GM23338 (cell line): ENCODE measurements around the gene CCNY. TPM values are rescaled to one million over a fixed set of nuclear protein-coding genes. Genes with fewer than 3 reads are reported as not detected.

Source experiments
- ATAC-seq: fragments of 200-7000 bp; cut with Tn5 transposase; 3 replicates; pipeline ENCODE4 v1.9.1; 2020
- DNase-seq: peaks from one replicate; pipeline ENCODE4 v3.0.0-alpha.2; 2015; ENCODE audit warnings: low spot score
- H2AFZ ChIP-seq: fragments of 200-600 bp; sonication (generic); 2 replicates; pipeline ENCODE4 v1.8.0; 2016; ENCODE audit warnings: antibody characterized with exemption, mild to moderate bottlenecking, moderate library complexity
- H3F3A ChIP-seq: fragments of 200-600 bp; sonication (generic); replicated peaks from 2 replicates; pipeline ENCODE4 v1.8.0; 2017; ENCODE audit warnings: antibody characterized with exemption, mixed run types, low read depth
- H3K27ac ChIP-seq: fragments of 200-600 bp; sonication (generic); 2 replicates; pipeline ENCODE4 v1.6.1; 2016; ENCODE audit warnings: low read depth
- H3K27me3 ChIP-seq: fragments of 200-600 bp; sonication (generic); 2 replicates; pipeline ENCODE4 v1.8.0; 2016; ENCODE audit warnings: mild to moderate bottlenecking, mixed run types, moderate library complexity; ENCODE audit not compliant: insufficient read depth
- H3K36me3 ChIP-seq: fragments of 200-600 bp; sonication (generic); 2 replicates; pipeline ENCODE4 v1.8.0; 2016; ENCODE audit warnings: mild to moderate bottlenecking; ENCODE audit not compliant: insufficient read depth
- H3K4me1 ChIP-seq: fragments of 200-600 bp; sonication (generic); 2 replicates; pipeline ENCODE4 v1.8.0; 2016; ENCODE audit warnings: mild to moderate bottlenecking, moderate library complexity; ENCODE audit not compliant: insufficient read depth
- H3K4me2 ChIP-seq: fragments of 200-600 bp; sonication (generic); 2 replicates; pipeline ENCODE4 v1.7.1; 2017; ENCODE audit warnings: mixed run types
- H3K4me3 ChIP-seq: fragments of 200-600 bp; sonication (generic); 2 replicates; pipeline ENCODE4 v1.6.1; 2016; ENCODE audit warnings: mixed run types
- H3K79me2 ChIP-seq: fragments of 200-600 bp; sonication (generic); replicated peaks from 2 replicates; pipeline ENCODE4 v1.8.0; 2017; ENCODE audit warnings: mild to moderate bottlenecking; ENCODE audit not compliant: insufficient read depth
- H3K9me2 ChIP-seq: fragments of 200-600 bp; sonication (generic); 2 replicates; pipeline ENCODE4 v1.8.0; 2017; ENCODE audit not compliant: insufficient read depth
- H4K20me1 ChIP-seq: fragments of 200-600 bp; sonication (generic); replicated peaks from 2 replicates; pipeline ENCODE4 v1.8.0; 2017; ENCODE audit warnings: mild to moderate bottlenecking; ENCODE audit not compliant: insufficient read depth
- H3K27ac Mint-ChIP-seq: 2 replicates; pipeline ENCODE4 v1.8.0; 2020; ENCODE audit warnings: inconsistent platforms, mild to moderate bottlenecking, moderate library complexity, mixed read lengths
- H3K27me3 Mint-ChIP-seq: 3 replicates; pipeline ENCODE4 v1.8.0; 2022; ENCODE audit warnings: low read depth, mild to moderate bottlenecking, moderate library complexity, mixed read lengths, inconsistent platforms; ENCODE audit not compliant: insufficient read depth, poor library complexity
- H3K36me3 Mint-ChIP-seq: 3 replicates; pipeline ENCODE4 v1.8.0; 2021; ENCODE audit warnings: low read depth, mild to moderate bottlenecking, inconsistent platforms, moderate library complexity, mixed read lengths
- H3K4me1 Mint-ChIP-seq: 3 replicates; pipeline ENCODE4 v1.8.0; 2020; ENCODE audit warnings: mild to moderate bottlenecking, inconsistent platforms, mixed read lengths
- H3K4me3 Mint-ChIP-seq: 3 replicates; pipeline ENCODE4 v1.8.0; 2021; ENCODE audit warnings: moderate library complexity, mild to moderate bottlenecking, inconsistent platforms, mixed read lengths
- H3K9me3 Mint-ChIP-seq: 3 replicates; pipeline ENCODE4 v1.8.0; 2020; ENCODE audit warnings: moderate library complexity, mild to moderate bottlenecking, inconsistent platforms, mixed read lengths
- CREB1 ChIP-seq: fragments of 250-450 bp; sonication (Bioruptor Pico); IDR thresholded peaks from 2 replicates; pipeline ENCODE4 v1.5.0; 2020; ENCODE audit warnings: low read depth, mild to moderate bottlenecking, moderate library complexity
- EZH2 ChIP-seq: fragments of 200-600 bp; sonication (generic); IDR thresholded peaks from one replicate; pipeline ENCODE4 v1.8.0; 2017; ENCODE audit warnings: antibody characterized with exemption, mild to moderate bottlenecking, low read depth; ENCODE audit not compliant: unreplicated experiment
- EZH2phosphoT487 ChIP-seq: fragments of 200-600 bp; sonication (generic); IDR thresholded peaks from one replicate; pipeline ENCODE4 v1.8.1; 2018; ENCODE audit warnings: antibody characterized with exemption; ENCODE audit not compliant: unreplicated experiment
- JUNB ChIP-seq: IDR thresholded peaks from one replicate; pipeline ENCODE4 v1.6.1; 2016; ENCODE audit warnings: antibody characterized with exemption; ENCODE audit not compliant: unreplicated experiment
- NANOG ChIP-seq: IDR thresholded peaks from 2 replicates; pipeline ENCODE4 v1.6.1; 2016; ENCODE audit warnings: antibody characterized with exemption, borderline replicate concordance
- POLR2AphosphoS5 ChIP-seq: IDR thresholded peaks from 2 replicates; pipeline ENCODE4 v1.6.1; 2016; ENCODE audit warnings: antibody characterized with exemption, low read depth
- STAT1 ChIP-seq: IDR thresholded peaks from one replicate; pipeline ENCODE4 v1.6.1; 2016; ENCODE audit warnings: antibody characterized with exemption; ENCODE audit not compliant: unreplicated experiment
- ZNF114 ChIP-seq: fragments of 250-450 bp; sonication (Bioruptor Pico); IDR thresholded peaks from 2 replicates; pipeline ENCODE4 v1.5.0; 2020; ENCODE audit warnings: mild to moderate bottlenecking, moderate library complexity
- ZNF331 ChIP-seq: fragments of 250-450 bp; sonication (Bioruptor Pico); IDR thresholded peaks from 2 replicates; pipeline ENCODE4 v1.5.0; 2020; ENCODE audit warnings: low read depth, mild to moderate bottlenecking, moderate library complexity
- polyA plus RNA-seq: library from polyadenylated mRNA; unstranded; fragments of >200 nt; fragmentation: Nextera tagmentation; extraction: Ambion mirVana; gene quantifications from 2 replicates; pipeline ENCODE4 v1.2.1, GENCODE V29; 2016
- total RNA-seq: library from RNA; depleted of rRNA; stranded (reverse); fragments of >200 nt; shearing (Covaris generic); gene quantifications from 2 replicates; pipeline ENCODE4 v1.2.3, GENCODE V29; 2014
- TF ChIP-seq, protein P1 (sequence below): IDR thresholded peaks from 2 replicates; pipeline ENCODE4 v1.6.1; 2016; ENCODE audit warnings: antibody characterized with exemption
- TF ChIP-seq, protein P2 (sequence below), 2 experiments: fragments of 200-600 bp in 1 of 2; sonication (generic) in 1 of 2; conservative IDR thresholded peaks; 2 replicates each; pipeline versions ENCODE4 v1.5.1 to v1.6.1; 2016 to 2017; ENCODE audit warnings: antibody characterized with exemption in 2 of 2, low read depth in 2 of 2, mild to moderate bottlenecking in 2 of 2, moderate library complexity in 1 of 2
- TF ChIP-seq, protein P3 (sequence below): fragments of 250-450 bp; sonication (Bioruptor Pico); IDR thresholded peaks from 2 replicates; pipeline ENCODE4 v1.5.0; 2020; ENCODE audit warnings: mild to moderate bottlenecking, moderate library complexity
- TF ChIP-seq, protein P4 (sequence below): IDR thresholded peaks from one replicate; pipeline ENCODE4 v1.6.1; 2018; ENCODE audit warnings: antibody characterized with exemption; ENCODE audit not compliant: unreplicated experiment

The CCNY gene
- total and polyA plus RNA-seq, 2 experiments from 2014 or later = 14.2 to 29.0 TPM

DNA sequence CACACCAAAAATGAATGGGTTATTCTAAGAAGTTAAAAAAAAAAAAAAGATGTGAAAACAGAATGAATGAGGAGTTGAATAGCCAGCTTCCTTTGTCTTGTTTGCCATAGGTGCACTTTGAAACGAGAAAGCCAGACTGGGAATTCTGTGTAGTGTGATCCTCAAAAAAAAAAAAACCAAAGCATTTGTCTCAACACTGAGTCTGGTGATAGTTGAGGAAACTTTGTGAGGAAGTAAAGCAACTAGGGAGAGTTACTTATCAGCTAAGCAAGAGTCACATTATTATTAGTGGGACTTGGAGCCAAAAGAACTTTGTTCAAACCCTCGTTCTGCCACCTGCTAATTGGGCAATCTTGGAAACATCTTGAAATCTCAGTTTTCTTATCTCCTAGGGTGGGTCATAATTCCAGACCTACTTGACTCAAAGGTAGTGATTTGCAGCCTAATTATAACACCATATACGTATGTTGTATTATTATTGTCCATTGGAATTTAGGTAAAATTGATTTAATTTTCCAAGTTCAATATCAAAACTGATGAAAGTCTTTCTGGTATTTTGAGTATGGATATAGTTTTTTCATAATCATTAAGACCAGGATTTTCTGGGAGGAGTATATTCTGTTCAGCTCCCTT lies 169.0 kb downstream of the CCNY start:
- Histone ChIP-seq H3K4me1 (peaks cover 26% of the 10 kb centered on the region; the same call in 1 of the 2 replicates), H3K27me3 (no peaks in the 10 kb centered on the region), H3K4me2 (no peak overlapping the region), H3K4me3 (no peak overlapping the region), H3K79me2 (no peaks in the 10 kb centered on the region; the same call in 1 of the 2 replicates), H4K20me1 (no peaks in the 10 kb centered on the region; the same call in 1 of the 2 replicates), H2AFZ (no peak overlapping the region), H3K27ac (no peak overlapping the region), H3K36me3 (no peaks in the 10 kb centered on the region), H3F3A (no peaks in the 10 kb centered on the region), H3K9me2 (no peaks in the 10 kb centered on the region)
- DNase-seq = no peak
- ATAC-seq = no peak
- no peak overlapping the region for H3K27ac Mint-ChIP-seq
- no peak for TF ChIP-seq ZNF114
- no peak for TF ChIP-seq EZH2
- TF ChIP-seq, protein P1, sequence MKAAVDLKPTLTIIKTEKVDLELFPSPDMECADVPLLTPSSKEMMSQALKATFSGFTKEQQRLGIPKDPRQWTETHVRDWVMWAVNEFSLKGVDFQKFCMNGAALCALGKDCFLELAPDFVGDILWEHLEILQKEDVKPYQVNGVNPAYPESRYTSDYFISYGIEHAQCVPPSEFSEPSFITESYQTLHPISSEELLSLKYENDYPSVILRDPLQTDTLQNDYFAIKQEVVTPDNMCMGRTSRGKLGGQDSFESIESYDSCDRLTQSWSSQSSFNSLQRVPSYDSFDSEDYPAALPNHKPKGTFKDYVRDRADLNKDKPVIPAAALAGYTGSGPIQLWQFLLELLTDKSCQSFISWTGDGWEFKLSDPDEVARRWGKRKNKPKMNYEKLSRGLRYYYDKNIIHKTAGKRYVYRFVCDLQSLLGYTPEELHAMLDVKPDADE = no peak
- TF ChIP-seq CREB1 (CRISPR knock-in tag) = no peak
- TF ChIP-seq STAT1 = no peak
- no peak for TF ChIP-seq ZNF331 (CRISPR knock-in tag)
- TF ChIP-seq, protein P2, sequence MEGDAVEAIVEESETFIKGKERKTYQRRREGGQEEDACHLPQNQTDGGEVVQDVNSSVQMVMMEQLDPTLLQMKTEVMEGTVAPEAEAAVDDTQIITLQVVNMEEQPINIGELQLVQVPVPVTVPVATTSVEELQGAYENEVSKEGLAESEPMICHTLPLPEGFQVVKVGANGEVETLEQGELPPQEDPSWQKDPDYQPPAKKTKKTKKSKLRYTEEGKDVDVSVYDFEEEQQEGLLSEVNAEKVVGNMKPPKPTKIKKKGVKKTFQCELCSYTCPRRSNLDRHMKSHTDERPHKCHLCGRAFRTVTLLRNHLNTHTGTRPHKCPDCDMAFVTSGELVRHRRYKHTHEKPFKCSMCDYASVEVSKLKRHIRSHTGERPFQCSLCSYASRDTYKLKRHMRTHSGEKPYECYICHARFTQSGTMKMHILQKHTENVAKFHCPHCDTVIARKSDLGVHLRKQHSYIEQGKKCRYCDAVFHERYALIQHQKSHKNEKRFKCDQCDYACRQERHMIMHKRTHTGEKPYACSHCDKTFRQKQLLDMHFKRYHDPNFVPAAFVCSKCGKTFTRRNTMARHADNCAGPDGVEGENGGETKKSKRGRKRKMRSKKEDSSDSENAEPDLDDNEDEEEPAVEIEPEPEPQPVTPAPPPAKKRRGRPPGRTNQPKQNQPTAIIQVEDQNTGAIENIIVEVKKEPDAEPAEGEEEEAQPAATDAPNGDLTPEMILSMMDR (conservative IDR thresholded peaks at IDR 0.05; ENCODE audit: low read depth in 2 of 2) = no peak
- TF ChIP-seq, protein P3, sequence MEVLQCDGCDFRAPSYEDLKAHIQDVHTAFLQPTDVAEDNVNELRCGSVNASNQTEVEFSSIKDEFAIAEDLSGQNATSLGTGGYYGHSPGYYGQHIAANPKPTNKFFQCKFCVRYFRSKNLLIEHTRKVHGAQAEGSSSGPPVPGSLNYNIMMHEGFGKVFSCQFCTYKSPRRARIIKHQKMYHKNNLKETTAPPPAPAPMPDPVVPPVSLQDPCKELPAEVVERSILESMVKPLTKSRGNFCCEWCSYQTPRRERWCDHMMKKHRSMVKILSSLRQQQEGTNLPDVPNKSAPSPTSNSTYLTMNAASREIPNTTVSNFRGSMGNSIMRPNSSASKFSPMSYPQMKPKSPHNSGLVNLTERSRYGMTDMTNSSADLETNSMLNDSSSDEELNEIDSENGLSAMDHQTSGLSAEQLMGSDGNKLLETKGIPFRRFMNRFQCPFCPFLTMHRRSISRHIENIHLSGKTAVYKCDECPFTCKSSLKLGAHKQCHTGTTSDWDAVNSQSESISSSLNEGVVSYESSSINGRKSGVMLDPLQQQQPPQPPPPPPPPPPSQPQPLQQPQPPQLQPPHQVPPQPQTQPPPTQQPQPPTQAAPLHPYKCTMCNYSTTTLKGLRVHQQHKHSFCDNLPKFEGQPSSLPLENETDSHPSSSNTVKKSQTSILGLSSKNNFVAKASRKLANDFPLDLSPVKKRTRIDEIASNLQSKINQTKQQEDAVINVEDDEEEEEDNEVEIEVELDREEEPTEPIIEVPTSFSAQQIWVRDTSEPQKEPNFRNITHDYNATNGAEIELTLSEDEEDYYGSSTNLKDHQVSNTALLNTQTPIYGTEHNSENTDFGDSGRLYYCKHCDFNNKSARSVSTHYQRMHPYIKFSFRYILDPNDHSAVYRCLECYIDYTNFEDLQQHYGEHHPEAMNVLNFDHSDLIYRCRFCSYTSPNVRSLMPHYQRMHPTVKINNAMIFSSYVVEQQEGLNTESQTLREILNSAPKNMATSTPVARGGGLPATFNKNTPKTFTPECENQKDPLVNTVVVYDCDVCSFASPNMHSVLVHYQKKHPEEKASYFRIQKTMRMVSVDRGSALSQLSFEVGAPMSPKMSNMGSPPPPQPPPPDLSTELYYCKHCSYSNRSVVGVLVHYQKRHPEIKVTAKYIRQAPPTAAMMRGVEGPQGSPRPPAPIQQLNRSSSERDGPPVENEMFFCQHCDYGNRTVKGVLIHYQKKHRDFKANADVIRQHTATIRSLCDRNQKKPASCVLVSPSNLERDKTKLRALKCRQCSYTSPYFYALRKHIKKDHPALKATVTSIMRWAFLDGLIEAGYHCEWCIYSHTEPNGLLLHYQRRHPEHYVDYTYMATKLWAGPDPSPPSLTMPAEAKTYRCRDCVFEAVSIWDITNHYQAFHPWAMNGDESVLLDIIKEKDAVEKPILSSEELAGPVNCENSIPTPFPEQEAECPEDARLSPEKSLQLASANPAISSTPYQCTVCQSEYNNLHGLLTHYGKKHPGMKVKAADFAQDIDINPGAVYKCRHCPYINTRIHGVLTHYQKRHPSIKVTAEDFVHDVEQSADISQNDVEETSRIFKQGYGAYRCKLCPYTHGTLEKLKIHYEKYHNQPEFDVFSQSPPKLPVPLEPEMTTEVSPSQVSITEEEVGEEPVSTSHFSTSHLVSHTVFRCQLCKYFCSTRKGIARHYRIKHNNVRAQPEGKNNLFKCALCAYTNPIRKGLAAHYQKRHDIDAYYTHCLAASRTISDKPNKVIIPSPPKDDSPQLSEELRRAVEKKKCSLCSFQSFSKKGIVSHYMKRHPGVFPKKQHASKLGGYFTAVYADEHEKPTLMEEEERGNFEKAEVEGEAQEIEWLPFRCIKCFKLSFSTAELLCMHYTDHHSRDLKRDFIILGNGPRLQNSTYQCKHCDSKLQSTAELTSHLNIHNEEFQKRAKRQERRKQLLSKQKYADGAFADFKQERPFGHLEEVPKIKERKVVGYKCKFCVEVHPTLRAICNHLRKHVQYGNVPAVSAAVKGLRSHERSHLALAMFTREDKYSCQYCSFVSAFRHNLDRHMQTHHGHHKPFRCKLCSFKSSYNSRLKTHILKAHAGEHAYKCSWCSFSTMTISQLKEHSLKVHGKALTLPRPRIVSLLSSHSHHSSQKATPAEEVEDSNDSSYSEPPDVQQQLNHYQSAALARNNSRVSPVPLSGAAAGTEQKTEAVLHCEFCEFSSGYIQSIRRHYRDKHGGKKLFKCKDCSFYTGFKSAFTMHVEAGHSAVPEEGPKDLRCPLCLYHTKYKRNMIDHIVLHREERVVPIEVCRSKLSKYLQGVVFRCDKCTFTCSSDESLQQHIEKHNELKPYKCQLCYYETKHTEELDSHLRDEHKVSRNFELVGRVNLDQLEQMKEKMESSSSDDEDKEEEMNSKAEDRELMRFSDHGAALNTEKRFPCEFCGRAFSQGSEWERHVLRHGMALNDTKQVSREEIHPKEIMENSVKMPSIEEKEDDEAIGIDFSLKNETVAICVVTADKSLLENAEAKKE = no peak
- TF ChIP-seq NANOG = no peak
- no peak for TF ChIP-seq JUNB
- no peak for TF ChIP-seq EZH2phosphoT487
- no peak for TF ChIP-seq POLR2AphosphoS5
- TF ChIP-seq, protein P4, sequence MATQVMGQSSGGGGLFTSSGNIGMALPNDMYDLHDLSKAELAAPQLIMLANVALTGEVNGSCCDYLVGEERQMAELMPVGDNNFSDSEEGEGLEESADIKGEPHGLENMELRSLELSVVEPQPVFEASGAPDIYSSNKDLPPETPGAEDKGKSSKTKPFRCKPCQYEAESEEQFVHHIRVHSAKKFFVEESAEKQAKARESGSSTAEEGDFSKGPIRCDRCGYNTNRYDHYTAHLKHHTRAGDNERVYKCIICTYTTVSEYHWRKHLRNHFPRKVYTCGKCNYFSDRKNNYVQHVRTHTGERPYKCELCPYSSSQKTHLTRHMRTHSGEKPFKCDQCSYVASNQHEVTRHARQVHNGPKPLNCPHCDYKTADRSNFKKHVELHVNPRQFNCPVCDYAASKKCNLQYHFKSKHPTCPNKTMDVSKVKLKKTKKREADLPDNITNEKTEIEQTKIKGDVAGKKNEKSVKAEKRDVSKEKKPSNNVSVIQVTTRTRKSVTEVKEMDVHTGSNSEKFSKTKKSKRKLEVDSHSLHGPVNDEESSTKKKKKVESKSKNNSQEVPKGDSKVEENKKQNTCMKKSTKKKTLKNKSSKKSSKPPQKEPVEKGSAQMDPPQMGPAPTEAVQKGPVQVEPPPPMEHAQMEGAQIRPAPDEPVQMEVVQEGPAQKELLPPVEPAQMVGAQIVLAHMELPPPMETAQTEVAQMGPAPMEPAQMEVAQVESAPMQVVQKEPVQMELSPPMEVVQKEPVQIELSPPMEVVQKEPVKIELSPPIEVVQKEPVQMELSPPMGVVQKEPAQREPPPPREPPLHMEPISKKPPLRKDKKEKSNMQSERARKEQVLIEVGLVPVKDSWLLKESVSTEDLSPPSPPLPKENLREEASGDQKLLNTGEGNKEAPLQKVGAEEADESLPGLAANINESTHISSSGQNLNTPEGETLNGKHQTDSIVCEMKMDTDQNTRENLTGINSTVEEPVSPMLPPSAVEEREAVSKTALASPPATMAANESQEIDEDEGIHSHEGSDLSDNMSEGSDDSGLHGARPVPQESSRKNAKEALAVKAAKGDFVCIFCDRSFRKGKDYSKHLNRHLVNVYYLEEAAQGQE = no peak
- peaks cover 3% of the 10 kb centered on the region for H3K27me3 Mint-ChIP-seq
- H3K4me1 Mint-ChIP-seq = peaks cover 39% of the 10 kb centered on the region
- no peak overlapping the region for H3K4me3 Mint-ChIP-seq
- no peaks in the 10 kb centered on the region for H3K36me3 Mint-ChIP-seq
- no peaks in the 10 kb centered on the region for H3K9me3 Mint-ChIP-seq
